HG02938 (cell line): Measurements from ENCODE around the gene GLYATL3.

ENCODE experiments used
- ATAC-seq: cut with Tn5 transposase; IDR thresholded peaks from one replicate; pipeline ENCODE4 v1.9.1; 2021; ENCODE audit warnings: mild to moderate bottlenecking, moderate library complexity; ENCODE audit not compliant: unreplicated experiment

The GLYATL3 gene

DNA sequence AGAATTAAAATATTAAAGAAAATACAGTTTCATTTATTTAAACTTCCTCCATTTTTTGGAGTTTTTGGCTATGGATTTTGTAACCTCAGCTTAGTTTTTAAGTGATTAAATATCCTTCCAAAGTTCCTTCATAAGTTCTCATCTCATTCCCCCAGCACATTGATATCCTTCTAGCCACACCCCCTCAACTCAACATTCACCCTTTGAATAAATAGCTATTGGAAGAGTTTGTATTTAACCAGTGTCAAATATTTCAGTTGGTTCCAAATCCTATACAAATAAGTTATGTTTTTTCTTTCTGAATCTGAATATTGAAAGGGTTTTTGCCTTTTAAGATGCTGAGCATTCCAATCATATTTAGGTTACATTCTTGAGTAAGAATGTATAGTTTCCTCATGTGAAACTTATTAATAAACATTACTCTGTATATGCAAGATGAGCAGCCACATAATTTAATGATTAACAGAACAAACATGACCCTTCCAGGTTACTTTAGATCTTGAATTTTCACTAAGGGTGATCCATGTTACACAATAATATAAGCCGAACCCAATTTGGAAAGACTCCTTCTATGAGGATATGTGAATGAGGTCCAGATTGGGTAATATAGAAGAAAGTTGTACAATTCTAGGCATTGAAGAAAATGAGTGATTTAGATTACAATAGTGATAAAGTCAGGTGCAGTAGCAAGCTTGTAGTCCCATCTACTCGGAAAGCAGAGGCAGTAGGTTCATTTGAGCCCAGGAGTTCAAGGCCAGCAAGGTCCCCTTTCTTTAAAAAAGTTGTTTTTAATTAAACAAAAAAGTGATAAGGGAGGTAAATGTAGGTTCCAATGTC lies 13.6 kb downstream of the GLYATL3 start:
- ATAC-seq, result no peak

DNA sequence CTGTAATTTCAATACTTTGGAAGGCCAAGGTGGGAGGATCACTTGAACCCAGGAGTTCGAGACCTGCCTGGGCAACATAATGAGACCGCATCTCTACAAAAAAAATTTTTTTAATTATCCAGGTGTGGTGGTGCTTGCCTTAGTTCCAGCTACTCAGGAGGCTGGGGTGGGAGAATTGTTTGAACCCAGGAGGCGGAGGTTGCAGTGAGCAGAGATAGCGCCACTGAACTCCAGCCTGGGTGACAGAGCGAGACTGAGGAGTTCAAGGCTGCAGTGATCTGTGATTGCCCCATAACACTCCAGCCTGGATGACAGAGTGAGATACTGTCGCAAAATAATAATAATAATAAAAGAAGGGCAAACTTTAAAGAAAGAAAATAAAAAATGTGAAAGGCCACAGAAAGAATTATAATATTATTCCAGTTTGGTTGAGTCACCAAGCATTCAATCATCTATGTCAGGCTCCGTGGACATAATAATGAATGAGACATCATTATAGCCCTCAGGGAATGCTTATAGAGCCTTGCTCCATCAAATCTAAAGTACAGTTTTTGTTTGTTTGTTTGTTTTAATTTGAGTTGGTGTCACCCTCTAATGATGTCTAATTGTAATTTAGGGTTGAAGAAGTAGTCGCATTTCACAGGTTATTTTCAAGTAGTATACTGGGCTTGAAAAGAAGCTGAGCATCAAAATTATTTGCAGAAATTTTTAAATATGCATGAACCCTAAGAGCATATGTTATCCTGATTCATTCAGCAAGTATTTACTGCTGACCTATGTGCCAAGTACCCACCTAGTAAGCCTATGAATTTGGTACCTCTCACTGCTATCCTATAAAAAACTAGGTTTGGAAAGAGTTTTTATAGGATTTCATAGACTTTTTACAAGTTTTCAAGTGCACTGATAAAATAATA lies 15.1 kb downstream of the GLYATL3 start:
- no peak for ATAC-seq

DNA sequence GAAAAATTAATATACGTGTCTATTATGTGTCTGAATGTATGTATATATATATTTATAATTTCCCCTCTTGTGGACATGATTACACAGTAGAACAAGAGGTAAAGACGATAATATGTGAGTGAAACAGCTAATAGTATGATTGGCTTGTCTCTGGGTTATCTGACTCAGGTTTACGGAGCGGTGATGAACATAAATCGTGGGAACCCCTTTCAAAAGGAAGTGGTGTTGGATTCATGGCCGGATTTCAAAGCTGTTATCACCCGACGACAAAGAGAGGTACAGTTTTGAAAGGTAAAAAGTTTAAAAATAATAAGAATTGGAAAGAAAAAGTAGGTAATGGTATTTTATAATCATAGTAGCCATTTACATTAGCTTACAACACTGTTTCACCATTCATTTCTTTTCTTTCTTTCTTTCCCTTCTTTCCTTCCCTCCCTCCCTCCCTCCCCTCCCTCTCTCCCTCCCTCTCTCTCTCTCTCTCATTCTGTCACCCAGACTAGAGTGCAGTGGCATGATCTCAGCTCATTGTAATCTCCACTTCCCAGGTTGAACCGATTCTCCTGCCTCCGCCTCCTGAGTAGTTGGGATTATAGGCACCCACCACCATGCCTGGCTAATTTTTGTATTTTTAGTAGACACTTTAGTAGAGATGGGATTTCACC lies 15.9 kb downstream of the GLYATL3 start:
- ATAC-seq, result no peak

DNA sequence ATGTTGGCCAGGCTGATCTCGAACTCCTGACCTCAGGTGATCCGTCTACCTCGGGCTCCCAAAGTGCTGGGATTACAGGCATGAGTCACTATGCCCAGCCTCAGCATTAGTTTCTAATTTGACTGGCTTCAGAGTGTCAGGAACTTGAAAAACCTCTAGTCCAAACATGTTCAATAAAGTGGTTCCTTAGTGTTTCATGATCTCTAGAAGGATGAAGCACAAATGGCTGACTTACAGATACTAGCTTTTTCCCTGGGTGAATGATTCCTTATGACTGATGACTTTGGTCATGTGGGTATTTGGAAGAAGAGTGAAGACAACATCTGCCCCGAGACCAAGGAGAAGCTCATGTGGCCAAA lies 16.4 kb downstream of the GLYATL3 start:
- ATAC-seq, result no peak

DNA sequence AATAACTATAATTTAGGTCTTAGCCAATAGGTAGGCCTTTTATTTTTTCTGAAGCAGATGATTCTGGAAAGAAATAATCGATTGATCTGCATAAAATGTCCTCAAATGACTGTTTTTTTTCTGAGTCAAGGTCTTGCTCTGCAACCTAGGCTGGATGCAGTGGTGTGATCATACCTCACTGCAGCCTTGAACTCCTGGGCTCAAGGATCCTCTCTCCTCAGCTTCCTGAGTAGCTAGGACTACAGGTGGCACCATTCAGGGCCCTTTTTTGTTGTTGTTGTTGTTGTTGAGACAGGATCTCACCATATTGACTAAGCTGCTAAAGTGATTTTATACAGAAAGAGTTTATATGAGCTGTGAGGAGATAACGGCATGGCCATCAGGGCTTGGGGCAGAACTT lies 18.2 kb downstream of the GLYATL3 start:
- no peak for ATAC-seq

DNA sequence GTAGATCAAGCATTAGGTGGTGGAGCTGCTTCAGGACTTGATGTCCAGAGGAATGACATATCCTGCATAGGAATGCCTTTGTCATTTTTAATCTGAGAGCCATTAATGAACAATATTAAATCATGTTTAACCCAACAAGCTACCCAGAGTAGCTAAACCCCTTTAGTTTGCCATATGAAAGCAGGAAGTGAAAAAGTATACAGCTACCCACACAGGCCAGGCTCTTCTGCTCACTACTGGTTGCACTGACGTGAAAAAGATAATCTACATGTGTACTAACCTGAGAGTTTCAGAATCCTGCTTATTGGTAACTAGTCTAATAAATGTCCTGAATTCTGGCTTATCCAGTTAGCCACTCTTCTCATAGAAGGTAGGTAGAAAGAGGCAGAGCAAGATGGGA lies 19.9 kb downstream of the GLYATL3 start:
- peak; percentile 88 for ATAC-seq

DNA sequence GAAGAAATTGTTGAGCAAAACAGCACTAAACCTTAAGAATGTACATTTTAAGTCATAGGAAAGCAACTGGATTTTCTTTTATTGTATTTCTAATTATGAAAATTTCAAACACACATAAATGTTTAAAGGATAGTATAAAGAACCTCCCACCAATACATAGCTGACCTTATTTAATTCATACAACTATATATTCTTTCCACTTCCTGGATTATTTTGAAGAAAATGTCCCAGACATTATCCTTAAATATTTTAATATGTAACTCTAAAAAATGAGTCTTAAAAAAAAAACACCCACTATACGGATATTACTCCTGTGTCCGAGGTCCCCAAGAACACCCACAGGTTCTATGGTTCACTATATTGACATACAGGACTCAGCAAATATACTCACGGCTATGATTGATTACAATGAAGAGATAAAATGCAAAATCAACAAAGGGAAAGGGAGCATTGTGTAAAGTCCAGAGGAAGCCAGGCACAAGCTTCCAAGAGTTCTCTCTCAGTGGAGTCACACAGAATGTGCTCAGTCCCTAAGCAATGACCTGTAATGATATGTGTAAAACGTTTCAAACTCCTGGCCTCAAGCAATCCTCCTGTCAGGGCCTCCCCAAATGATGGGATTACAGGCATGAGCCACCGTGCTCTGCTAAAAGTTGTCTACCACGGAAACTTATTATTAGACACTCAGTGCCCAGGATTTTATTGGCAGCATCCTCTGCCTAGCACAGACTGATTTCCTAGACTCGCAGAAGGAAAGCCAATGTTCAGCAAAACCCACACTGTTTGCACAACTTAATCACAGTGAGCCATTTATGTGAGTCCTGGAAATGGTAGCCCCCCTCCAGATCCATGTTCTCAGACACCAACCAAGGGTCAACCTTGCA lies 23.2 kb downstream of the GLYATL3 start:
- no peak for ATAC-seq

DNA sequence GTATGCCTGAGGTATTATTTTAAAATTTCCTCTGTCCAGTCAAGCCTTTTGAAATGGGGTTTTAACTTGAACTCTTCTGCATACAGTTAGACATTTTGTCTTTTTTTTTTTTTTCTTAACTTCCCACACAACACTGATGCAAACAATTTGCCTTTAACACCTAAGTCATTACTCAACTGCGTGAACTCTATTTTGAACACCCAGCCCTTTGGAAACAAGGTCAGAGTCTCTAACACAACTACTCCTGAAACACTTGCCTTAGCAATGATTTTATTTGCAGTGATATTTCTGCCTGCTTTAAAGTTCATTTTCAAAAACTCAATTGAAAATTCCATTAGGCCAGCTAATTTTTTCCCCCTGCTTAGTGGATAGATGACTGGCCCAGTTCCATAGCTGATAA lies 24.2 kb downstream of the GLYATL3 start:
- ATAC-seq, result no peak

DNA sequence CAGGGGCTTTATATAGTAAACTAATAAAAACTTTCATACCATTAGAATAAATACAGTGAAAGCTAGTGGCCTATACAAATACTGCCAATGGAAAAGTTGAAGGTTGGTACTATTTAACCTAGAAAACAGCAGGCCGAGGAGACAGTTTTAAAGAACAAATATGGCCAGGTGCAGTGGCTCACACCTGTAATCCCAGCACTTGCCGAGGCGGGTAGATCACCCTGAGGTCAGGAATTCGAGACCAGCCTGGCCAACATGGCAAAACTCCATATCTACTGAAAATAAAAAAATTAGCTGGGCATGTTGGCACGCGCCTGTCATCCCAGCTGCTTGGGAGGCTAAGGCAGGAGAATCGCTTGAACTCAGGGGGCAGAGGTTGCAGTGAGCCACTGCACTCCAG lies 24.8 kb downstream of the GLYATL3 start:
- no peak for ATAC-seq

DNA sequence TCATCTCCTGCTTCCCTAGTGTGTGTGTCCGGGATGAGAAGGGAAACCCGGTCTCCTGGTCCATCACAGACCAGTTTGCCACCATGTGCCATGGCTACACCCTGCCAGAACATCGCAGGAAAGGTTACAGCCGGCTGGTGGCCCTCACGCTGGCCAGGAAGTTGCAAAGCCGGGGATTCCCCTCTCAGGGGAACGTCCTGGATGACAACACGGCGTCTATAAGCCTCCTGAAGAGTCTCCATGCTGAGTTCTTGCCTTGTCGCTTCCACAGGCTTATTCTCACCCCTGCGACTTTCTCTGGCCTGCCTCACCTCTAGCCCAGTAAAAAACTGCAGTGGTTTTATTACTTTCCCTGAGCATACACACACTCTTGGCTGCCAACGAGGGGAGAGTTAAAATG lies 26.9 kb downstream of the GLYATL3 start:
- ATAC-seq, result no peak

DNA sequence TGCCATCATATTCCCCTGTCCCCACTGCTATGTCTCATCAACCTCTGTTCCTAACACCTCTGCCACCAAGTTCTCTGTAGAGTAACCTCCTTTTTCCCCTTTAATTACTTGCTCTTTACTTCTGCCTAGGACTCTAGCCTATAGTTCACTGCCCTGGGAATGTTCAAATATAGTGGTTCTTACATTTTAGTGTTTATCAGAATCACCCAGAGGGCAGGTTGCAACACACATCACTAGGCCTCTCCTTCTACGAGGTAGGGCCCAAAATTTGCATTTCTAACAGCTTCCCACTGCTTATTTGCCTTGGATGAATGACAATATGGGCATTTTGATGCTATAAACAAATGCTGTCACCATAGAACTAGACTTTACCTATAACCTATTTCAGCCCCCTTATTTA lies 27.6 kb downstream of the GLYATL3 start:
- ATAC-seq, result no peak

DNA sequence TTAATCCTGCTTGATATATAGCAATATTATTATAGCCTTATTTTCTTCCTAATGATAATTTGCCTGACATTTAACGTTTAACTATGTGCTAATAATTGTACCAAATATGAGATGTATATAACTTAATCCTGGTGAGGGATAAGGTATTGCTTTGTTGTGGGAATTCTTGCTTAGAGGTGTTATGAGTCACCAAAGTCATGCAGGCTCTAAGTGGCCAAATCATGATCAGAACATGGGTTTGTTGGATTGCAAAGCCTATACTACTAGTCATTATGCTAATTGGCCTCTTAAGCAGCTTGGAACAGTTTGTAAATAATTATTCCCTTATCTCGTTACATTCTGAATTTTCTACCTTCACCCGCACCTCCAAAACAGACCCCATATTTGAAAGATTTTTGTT lies 28.8 kb downstream of the GLYATL3 start:
- no peak for ATAC-seq

DNA sequence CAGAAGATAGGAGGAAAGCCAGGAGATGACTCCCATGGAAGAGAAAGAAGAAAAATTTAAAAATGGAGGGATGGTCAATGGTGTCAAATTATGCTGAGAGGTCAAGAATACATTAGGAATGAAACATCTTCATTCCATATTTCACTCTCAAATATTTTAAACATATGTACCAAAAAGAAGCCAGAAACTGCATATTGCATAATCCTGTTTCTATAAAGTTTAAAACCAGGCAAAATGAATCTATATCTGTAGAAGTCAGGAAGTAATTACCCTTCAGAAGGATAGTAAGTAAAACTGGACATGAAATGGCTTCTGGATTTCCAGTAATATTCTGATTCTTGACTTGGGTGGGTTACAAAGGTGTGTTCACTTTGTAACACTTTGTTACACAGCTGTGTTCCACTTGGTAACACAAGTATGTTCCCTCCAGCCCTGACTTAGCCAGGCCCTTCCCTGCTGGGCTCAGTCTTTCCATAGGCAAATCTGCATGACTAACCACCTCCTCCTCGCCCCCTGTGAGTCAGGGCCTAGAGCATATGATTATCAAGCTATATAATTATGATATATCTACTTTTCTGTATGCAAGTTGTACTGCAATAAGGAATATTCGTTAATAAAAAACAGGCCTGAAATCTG lies 30.5 kb downstream of the GLYATL3 start:
- ATAC-seq, result no peak

DNA sequence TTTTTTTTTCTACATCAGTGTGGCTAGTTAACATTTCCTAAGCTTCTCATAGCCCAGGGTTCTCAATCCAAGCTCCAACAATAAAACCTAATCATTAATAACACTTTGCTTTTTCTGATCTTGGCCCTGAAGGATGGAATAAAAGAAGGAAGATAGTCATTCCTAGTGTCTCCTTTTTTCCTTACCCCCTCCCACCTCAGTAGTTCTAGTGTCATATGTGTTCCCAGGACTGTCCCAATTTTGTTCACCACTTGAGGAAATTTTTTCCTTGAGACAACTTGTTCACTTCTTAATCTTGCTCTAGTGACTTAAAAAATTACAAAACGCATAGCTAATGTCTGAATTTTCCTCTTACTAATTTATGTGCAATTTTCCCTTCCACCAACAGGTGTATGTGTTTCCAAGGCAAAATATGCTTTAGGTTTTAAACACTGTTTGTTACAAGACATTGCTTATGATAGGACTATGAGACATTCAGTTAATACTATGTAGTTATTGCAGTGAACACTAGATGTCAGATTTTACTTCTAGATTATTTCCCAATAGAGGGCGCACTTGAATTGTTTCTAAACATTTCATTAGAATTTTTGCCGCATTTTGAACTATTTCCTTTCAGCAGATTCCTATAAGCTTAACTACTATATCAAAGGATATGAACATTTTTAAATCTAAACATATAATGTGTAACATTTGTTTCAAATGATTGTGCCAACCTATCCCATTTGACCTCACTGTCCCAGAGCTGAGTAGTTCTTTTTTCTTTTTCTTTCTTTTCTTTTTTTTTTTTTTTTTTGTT lies 32.2 kb downstream of the GLYATL3 start:
- ATAC-seq, result peak; percentile 94

DNA sequence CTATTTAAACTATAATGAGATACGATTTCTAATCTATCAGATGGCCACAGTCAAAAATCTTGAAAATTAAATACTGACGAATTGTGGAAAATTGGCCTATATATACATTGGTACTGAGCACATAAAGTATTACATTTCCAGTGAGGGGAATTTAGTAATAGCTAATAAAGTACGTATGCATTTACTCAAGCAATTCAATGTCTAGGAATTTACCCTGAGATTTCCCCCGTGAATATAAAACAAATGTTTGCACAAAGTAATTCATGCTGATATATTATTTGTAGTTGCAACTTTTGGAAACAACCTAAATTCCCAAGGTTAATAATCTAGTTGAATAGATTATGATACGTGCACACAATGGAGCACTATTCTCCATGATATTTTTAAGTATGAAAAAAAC lies 36.1 kb downstream of the GLYATL3 start:
- ATAC-seq, result no peak

DNA sequence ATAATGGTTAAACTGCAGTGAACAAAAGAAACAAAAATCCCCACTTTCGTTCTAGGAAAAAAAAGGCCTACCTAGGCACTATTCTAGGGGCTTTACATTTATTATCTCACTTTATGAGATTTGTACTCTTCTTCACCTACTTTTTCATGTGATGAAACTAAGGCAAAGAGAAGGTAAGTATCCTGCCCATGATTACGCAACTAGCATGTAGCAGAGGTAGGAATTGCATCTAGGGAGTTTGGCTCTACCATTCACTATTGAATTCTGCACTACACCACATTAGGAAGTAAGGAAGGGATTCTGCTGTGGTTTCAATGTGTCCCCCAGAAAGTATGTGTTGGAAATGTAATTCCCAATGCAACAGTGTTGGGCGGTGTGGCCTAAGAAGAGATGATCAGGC lies 39.4 kb downstream of the GLYATL3 start:
- ATAC-seq, result no peak

DNA sequence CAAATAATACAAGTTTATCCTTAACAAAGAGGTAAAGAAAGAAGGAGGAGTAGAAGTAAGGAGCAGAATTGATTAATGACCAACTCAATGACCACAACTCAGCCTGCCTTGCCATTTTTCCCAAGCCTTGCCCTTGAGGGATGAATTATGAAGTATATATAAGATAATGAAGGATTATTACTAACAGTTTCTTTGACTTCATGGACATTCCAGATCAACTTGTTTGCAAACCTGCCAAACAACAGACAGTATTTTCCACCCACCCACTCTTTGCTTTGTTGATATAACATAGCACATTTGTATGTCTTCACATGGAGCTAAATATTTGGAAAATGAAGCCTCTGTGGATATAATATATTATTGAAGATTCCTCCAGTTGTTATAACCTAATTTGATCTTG lies 40.9 kb downstream of the GLYATL3 start:
- ATAC-seq, result no peak

DNA sequence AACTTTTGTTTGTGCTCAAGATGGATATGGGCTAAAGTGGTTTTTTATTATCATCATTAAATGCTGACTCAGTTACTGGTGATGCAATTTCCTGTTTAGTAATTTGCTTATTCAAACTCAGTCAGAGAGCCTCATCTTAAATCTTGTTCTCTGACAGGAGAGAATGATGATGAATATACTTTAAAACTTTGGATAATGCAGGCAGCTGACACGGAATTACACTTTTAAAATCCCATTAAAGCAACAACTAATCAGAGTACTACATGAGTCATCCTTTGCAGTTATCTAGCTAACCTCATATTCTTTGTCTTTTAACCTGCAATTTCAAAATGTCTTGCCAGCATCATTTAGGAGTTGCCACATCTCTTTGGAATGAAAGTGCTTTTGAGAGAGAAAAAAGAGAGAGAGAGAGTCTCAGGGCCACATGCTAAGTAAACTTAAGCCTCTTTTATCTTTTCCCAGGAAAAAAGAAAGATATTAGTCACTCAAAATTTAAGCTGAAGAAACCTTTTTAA lies 41.5 kb downstream of the GLYATL3 start:
- no peak for ATAC-seq

DNA sequence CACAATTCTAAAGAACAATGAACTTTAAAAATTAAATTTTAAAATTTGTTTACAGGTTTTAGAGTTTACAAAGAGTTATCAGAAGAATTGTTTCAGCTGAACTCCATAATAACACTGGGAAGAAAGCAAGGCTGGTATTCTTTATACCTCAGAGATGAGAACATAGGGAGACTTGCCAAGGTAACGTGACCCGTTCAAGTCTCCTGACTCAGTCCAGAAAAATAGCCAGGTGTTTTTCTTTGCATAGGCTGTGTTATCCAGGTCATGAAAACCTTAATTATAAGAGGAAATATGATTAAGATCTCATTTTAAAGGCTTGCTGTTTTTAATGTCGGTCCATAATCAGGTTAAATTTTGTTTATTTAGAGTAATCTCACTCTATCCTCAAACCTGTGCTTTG lies 42.2 kb downstream of the GLYATL3 start:
- no peak for ATAC-seq
